CD4-positive, alpha-beta memory T cell (primary cell): ENCODE results near the gene RARRES1. TPM values are rescaled to one million over a fixed set of nuclear protein-coding genes. Genes with fewer than 3 reads are reported as not detected.

Source experiments
- CTCF ChIA-PET: fragments of 350-600 bp; sonication (Branson Sonifier 250); formaldehyde crosslinking; loops from one replicate; lab custom pipeline; 2021; ENCODE audit warnings: inconsistent platforms; ENCODE audit not compliant: partially characterized antibody; lab: Charles Lee
- POLR2A ChIA-PET: fragments of 350-600 bp; sonication (Branson Sonifier 250); formaldehyde crosslinking; loops from one replicate; lab custom pipeline; 2021; ENCODE audit not compliant: partially characterized antibody; lab: Charles Lee
- DNase-seq, 5 donors: peaks; one replicate each; pipeline versions ENCODE4 v3.0.0 to v3.0.0-alpha.2; 2020 to 2022; ENCODE audit warnings: mixed read lengths in 1 of 5
- H3K27ac ChIP-seq: one replicate; pipeline ENCODE4 v1.7.0; 2013; ENCODE audit warnings: low read depth, low read length
- H3K27me3 ChIP-seq: 2 replicates; pipeline ENCODE4 v1.7.0; 2013; ENCODE audit warnings: mild to moderate bottlenecking, low read length, moderate library complexity; ENCODE audit not compliant: insufficient read depth
- H3K36me3 ChIP-seq: 2 replicates; pipeline ENCODE4 v1.7.0; 2013; ENCODE audit warnings: mild to moderate bottlenecking, low read length, moderate library complexity; ENCODE audit not compliant: insufficient read depth
- H3K4me1 ChIP-seq: 2 replicates; pipeline ENCODE4 v1.7.0; 2013; ENCODE audit warnings: mild to moderate bottlenecking, low read length, moderate library complexity; ENCODE audit not compliant: insufficient read depth
- H3K4me3 ChIP-seq, 2 donors: one replicate each; pipeline ENCODE4 v1.7.0; 2013; ENCODE audit warnings: low read length in 2 of 2, mild to moderate bottlenecking in 1 of 2
- H3K9me3 ChIP-seq, 2 donors: one replicate each; pipeline ENCODE4 v1.7.0; 2013; ENCODE audit warnings: low read length in 2 of 2, control low read depth in 1 of 2; ENCODE audit not compliant: control insufficient read depth in 1 of 2
- H3K27ac Mint-ChIP-seq, 7 donors: one replicate each; pipeline ENCODE4 v1.8.0; 2020 to 2021; ENCODE audit warnings: mixed read lengths in 7 of 7, mild to moderate bottlenecking in 6 of 7, inconsistent platforms in 3 of 7, moderate library complexity in 3 of 7
- H3K27me3 Mint-ChIP-seq, 2 donors: one replicate each; pipeline ENCODE4 v1.8.0; 2020 to 2021; ENCODE audit warnings: mixed read lengths in 2 of 2
- H3K36me3 Mint-ChIP-seq, 2 donors: one replicate each; pipeline ENCODE4 v1.8.0; 2020 to 2021; ENCODE audit warnings: mixed read lengths in 2 of 2, inconsistent platforms in 1 of 2, mild to moderate bottlenecking in 1 of 2
- H3K4me1 Mint-ChIP-seq, 4 donors: one replicate each; pipeline ENCODE4 v1.8.0; 2020 to 2021; ENCODE audit warnings: mixed read lengths in 4 of 4, mild to moderate bottlenecking in 1 of 4
- H3K4me3 Mint-ChIP-seq, 8 donors: one replicate each; pipeline ENCODE4 v1.8.0; 2020 to 2021; ENCODE audit warnings: mixed read lengths in 8 of 8, mild to moderate bottlenecking in 7 of 8, moderate library complexity in 6 of 8, inconsistent platforms in 3 of 8
- H3K9me3 Mint-ChIP-seq, 8 donors: one replicate each; pipeline ENCODE4 v1.8.0; 2020 to 2021; ENCODE audit warnings: mixed read lengths in 8 of 8, mild to moderate bottlenecking in 5 of 8, inconsistent platforms in 3 of 8, moderate library complexity in 1 of 8
- intact Hi-C: fragments of 100-400 bp; cut with micrococcal nuclease; formaldehyde crosslinking; loops from one replicate; pipeline ENCODE4 v1.15.1; 2023
- polyA plus RNA-seq, 2 donors: library from polyadenylated mRNA; unstranded; fragments of 300-500 nt; fragmentation: Illumina TruSeq; gene quantifications; one replicate each; pipeline ENCODE4 v1.2.3, GENCODE V29; 2021
- total RNA-seq, 2 experiments: library from RNA; stranded (reverse); gene quantifications; one replicate each; pipeline ENCODE4 v1.2.3, GENCODE V29; 2021

Gene RARRES1
- total and polyA plus RNA-seq, 4 experiments from 2014 or later: not detected

DNA sequence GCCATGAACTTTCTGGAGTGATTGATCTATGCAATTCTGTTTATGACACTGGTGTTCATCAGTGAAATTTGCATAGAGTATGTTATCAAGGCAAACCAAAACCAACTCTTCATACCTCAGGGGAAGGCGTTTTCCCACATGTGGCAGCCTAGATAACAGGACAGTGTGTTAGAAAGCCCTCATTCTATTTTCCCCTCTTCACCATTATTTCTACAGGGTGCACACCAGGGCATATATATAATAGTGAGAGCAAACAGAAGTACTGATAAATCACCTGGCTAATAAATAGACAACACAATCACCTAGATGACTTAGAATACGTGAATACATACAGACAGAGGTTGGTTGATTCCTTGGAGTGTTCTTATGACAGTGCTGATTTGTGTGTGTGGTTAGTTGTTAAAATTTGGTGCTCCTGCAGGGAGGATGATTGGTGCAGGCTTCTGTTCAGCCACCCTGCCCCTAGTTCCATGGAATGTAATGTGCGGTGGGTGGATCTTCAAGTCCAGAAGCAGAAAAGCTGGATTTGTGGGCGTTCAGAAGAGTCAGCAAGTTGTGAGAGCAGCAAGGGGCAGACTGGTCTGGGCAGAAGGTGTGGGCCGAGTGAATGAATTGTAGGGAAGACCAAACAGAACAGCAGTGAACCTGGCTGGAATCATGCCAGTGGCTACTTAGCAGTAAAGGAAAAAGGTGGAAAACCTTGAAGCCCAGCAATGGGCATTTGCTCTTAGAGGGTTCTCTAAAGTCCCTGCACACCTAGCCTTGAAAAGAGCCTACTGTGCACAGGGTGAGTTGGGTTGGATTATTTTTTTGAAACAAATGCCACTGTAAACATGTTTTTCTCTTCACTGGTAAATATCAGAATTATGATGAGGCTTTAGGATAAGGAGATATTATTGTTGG, 11.7 kb upstream of the RARRES1 start:
- Mint-ChIP-seq H3K4me3 (no peak overlapping the region), H3K27me3 (no peaks in the 10 kb centered on the region), H3K36me3 (peaks cover 5 to 37% of the 10 kb centered on the region in 2 donors), H3K9me3 (peaks cover 0 to 2% (median 0%) of the 10 kb centered on the region in 8 donors), H3K4me1 (peaks cover 7 to 24% (median 15%) of the 10 kb centered on the region in 4 donors), H3K27ac (no peak overlapping the region)
- Histone ChIP-seq H3K4me1 (peaks cover 4% of the 10 kb centered on the region), H3K36me3 (no peaks in the 10 kb centered on the region), H3K27ac (no peak overlapping the region), H3K9me3 (no peaks in the 10 kb centered on the region), H3K27me3 (no peaks in the 10 kb centered on the region), H3K4me3 (no peak overlapping the region)
- POLR2A ChIA-PET: no interaction called here
- intact Hi-C loops: no loop called here
- CTCF ChIA-PET: interaction anchor here (3.3 kb wide), 1 partner anchor 17 kb away, joined by 23 read pairs; no protein-coding TSS in a partner anchor
- DNase-seq: no peak

DNA sequence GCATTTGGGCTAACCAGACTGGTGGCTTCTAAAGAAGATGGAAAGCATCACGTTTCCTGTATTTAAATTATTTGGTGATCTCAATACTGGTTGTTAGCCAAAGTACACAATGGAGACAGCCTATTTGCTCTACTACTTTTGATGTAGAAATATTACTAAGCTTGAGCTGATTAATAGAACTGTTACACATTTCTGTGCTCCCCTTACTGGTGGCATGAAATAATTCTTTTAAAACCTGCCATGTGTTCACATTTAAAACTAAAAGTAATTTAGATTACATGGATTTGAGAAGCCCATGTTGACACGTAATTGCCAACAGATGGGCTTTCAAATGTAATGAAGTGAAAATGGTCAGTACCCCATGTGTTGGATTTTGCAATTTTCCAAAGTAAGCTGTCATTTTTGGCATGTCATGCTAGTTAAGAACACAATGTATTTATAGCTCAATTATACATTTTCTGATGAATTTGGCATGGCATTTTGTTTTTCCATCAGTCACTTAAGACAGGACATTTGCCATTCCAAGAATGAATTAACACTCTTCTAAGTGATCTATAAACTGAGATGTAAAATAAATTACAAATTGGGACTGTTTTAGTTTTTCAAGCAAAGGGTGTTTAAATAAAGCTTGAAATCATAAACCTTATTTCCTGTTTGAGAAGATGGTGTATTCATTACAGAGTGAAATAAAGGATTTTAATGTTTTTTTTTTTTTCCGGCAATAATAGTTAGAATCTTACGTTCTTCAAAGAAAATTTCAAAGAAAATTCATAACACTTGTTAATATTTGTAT, 10.8 kb upstream of the RARRES1 start:
- no peaks in the 10 kb centered on the region for H3K27me3 ChIP-seq
- H3K36me3 ChIP-seq: no peaks in the 10 kb centered on the region
- intact Hi-C loops: no loop called here
- DNase-seq: no peak
- H3K9me3 ChIP-seq: no peaks in the 10 kb centered on the region
- peaks cover 4% of the 10 kb centered on the region for H3K4me1 ChIP-seq
- ChIA-PET POLR2A (interaction anchor here (0.8 to 0.9 kb wide), 2 partner anchors 13 to 46 kb away, joined by 3 read pairs; no protein-coding TSS in a partner anchor), CTCF (interaction anchor here (3.3 kb wide), 1 partner anchor 16 kb away, joined by 23 read pairs; no protein-coding TSS in a partner anchor)
- peaks cover 0 to 2% (median 0%) of the 10 kb centered on the region in 8 donors for H3K9me3 Mint-ChIP-seq
- no peaks in the 10 kb centered on the region for H3K27me3 Mint-ChIP-seq
- H3K4me3 ChIP-seq: no peak overlapping the region
- H3K4me1 Mint-ChIP-seq: peaks cover 7 to 24% (median 15%) of the 10 kb centered on the region in 4 donors
- H3K36me3 Mint-ChIP-seq: peaks cover 5 to 31% of the 10 kb centered on the region in 2 donors
- H3K27ac ChIP-seq: no peak overlapping the region
- peak overlapping the region in 1 of 7 donors; percentile 49 for H3K27ac Mint-ChIP-seq
- no peak overlapping the region for H3K4me3 Mint-ChIP-seq

DNA sequence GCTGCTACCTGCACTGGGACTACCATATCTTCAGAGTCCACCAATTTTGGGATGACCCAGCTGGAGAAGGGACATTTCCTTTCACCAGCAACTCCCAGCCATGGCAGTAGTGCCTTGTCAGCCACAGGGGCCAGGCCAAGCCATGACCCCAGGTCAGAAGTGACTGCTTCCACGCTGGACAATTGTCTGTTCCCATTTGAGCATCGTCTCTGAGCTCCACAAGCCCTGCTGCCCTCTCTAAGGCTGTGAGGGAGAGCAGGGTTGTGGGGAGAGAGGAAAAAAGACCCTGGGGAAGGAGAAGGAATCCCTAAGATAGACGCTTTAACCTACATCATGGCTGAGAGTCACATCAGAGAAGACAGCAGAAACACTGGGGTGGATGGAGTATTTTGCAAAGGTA, 7.4 kb upstream of the RARRES1 start:
- Mint-ChIP-seq H3K27me3 (no peaks in the 10 kb centered on the region), H3K27ac (no peak overlapping the region), H3K4me3 (no peak overlapping the region), H3K4me1 (peaks cover 7 to 24% (median 15%) of the 10 kb centered on the region in 4 donors), H3K36me3 (peaks cover 3 to 25% of the 10 kb centered on the region in 2 donors), H3K9me3 (peaks cover 0 to 11% (median 6%) of the 10 kb centered on the region in 8 donors)
- Histone ChIP-seq H3K4me1 (peaks cover 4% of the 10 kb centered on the region), H3K4me3 (no peak overlapping the region), H3K9me3 (no peaks in the 10 kb centered on the region), H3K36me3 (no peaks in the 10 kb centered on the region), H3K27me3 (no peaks in the 10 kb centered on the region), H3K27ac (no peak overlapping the region)
- ChIA-PET CTCF (interaction anchor here (1.2 kb wide), 1 partner anchor 13 kb away, joined by 6 read pairs; no protein-coding TSS in a partner anchor), POLR2A (no interaction called here)
- DNase-seq: no peak
- intact Hi-C loops: no loop called here

DNA sequence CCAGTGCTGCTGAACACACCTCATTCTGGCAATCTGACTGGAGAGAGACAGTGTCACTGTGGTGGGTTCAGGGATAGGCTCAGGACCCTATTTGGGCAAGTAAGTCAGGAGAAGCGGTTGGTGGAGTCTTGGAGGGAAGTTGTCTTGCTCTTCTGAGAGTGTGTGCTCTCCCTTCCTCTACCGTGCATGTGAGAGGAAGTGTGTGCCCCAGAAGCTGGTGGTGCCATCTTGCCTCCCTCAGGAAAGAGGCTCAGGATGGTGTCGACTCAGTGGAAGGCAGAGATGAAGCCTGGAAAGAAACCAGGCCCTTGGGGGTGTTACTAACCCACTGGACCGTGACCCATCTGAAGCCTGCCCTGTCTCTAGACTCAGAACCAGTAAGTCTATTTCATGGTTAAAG, 6.8 kb upstream of the RARRES1 start:
- Mint-ChIP-seq H3K27me3 (no peaks in the 10 kb centered on the region), H3K36me3 (peaks cover 3 to 21% of the 10 kb centered on the region in 2 donors), H3K4me1 (peaks cover 7 to 24% (median 15%) of the 10 kb centered on the region in 4 donors), H3K27ac (no peak overlapping the region), H3K4me3 (no peak overlapping the region), H3K9me3 (peaks cover 0 to 11% (median 6%) of the 10 kb centered on the region in 8 donors)
- Histone ChIP-seq H3K4me3 (no peak overlapping the region), H3K36me3 (no peaks in the 10 kb centered on the region), H3K27ac (no peak overlapping the region), H3K27me3 (no peaks in the 10 kb centered on the region), H3K9me3 (no peaks in the 10 kb centered on the region), H3K4me1 (peaks cover 4% of the 10 kb centered on the region)
- ChIA-PET CTCF (interaction anchor here (1.2 kb wide), 1 partner anchor 12 kb away, joined by 6 read pairs; no protein-coding TSS in a partner anchor), POLR2A (no interaction called here)
- intact Hi-C loops: no loop called here
- DNase-seq: no peak

DNA sequence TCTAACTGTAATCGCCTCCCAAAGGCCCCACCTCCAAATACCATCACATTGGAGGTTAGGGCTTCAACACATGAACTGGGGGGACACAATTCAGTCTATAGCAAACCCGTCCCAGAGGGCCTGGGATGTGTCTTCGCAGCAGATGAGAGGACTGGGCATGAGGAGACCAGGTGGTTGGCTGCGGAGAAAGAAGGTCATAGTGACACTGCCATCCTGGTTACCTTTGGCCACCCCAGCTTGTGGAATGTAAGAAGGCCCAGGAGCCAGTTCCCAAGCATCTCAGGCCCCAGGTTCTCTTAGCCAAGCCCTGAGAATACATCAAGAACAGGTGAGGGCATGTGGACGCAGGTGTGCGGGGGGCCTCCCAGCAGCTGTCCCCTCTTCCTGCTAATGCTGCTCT, 6.4 kb upstream of the RARRES1 start:
- ChIA-PET POLR2A (no interaction called here), CTCF (interaction anchor here (1.5 kb wide), 1 partner anchor 10 kb away, joined by 10 read pairs; no protein-coding TSS in a partner anchor)
- Histone ChIP-seq H3K27me3 (no peaks in the 10 kb centered on the region), H3K9me3 (no peaks in the 10 kb centered on the region), H3K4me1 (peaks cover 4% of the 10 kb centered on the region), H3K4me3 (no peak overlapping the region), H3K36me3 (no peaks in the 10 kb centered on the region), H3K27ac (no peak overlapping the region)
- peaks cover 0 to 2% of the 10 kb centered on the region in 2 donors for H3K27me3 Mint-ChIP-seq
- peaks cover 3 to 20% of the 10 kb centered on the region in 2 donors for H3K36me3 Mint-ChIP-seq
- H3K4me1 Mint-ChIP-seq: peaks cover 8 to 20% (median 15%) of the 10 kb centered on the region in 4 donors
- DNase-seq: no peak
- intact Hi-C loops: no loop called here
- peaks cover 0 to 11% (median 7%) of the 10 kb centered on the region in 8 donors for H3K9me3 Mint-ChIP-seq
- H3K27ac Mint-ChIP-seq: no peak overlapping the region
- H3K4me3 Mint-ChIP-seq: no peak overlapping the region

DNA sequence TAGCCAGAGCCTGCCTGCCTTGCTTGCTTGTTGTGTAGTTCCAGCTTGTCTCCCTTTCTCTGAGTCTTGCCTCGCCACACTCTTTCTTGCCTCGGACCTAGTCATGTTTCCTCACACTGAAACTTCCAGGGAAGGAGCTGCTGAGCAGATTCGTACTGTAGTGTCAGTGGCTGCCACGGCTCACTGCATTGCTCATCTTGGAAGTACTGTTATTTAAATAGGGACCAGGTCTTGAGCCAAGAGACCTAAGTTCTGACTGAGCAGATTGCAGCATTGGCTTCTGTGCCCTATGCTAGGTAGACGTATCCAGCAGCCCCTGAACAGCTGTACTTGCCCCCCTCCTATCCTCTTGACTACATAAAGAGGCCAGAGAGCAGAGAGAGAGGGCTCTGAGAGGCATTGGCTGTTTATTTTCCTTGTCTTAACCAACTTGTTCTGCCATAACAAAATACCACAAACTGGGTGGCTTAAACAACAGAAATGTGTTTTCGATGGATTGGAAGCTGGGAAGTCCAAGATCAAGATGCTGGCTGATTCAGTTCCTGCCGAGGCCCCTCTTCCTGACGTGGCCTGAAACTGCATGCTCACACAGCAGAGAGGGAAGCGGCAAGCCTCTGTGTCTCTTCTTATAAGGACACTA, 5.8 kb upstream of the RARRES1 start:
- Histone ChIP-seq H3K36me3 (no peaks in the 10 kb centered on the region), H3K4me1 (peaks cover 4% of the 10 kb centered on the region), H3K4me3 (no peak overlapping the region), H3K27me3 (no peaks in the 10 kb centered on the region), H3K27ac (no peak overlapping the region), H3K9me3 (no peaks in the 10 kb centered on the region)
- H3K27ac Mint-ChIP-seq: no peak overlapping the region
- H3K27me3 Mint-ChIP-seq: peaks cover 0 to 2% of the 10 kb centered on the region in 2 donors
- no peak for DNase-seq
- peaks cover 3 to 18% of the 10 kb centered on the region in 2 donors for H3K36me3 Mint-ChIP-seq
- peak overlapping the region in 1 of 8 donors; percentile 42 for H3K4me3 Mint-ChIP-seq
- POLR2A ChIA-PET: no interaction called here
- peaks cover 0 to 11% (median 7%) of the 10 kb centered on the region in 8 donors for H3K9me3 Mint-ChIP-seq
- peaks cover 8 to 20% (median 14%) of the 10 kb centered on the region in 4 donors for H3K4me1 Mint-ChIP-seq
- CTCF ChIA-PET: interaction anchor here (1.5 kb wide), 1 partner anchor 9 kb away, joined by 10 read pairs; no protein-coding TSS in a partner anchor
- intact Hi-C loops: no loop called here
